HCT116 (cell line): ENCODE data around the gene COTL1.

ENCODE experiments used
- CEBPB ChIP-seq: IDR thresholded peaks from 2 replicates; pipeline ENCODE4 v1.6.1; 2012; ENCODE audit warnings: low read depth
- EZH2 ChIP-seq: fragments of 200-600 bp; sonication (generic); IDR thresholded peaks from 2 replicates; pipeline ENCODE4 v1.6.1; 2017; ENCODE audit warnings: antibody characterized with exemption, mixed run types
- JUND ChIP-seq: IDR thresholded peaks from 2 replicates; pipeline ENCODE4 v1.6.1; 2012
- POLR2A ChIP-seq: IDR thresholded peaks from 2 replicates; pipeline ENCODE4 v1.7.0; 2011; ENCODE audit warnings: borderline replicate concordance; ENCODE audit not compliant: insufficient read depth, insufficient read length; ENCODE audit errors: extremely low read depth
- POLR2AphosphoS5 ChIP-seq: IDR thresholded peaks from 2 replicates; pipeline ENCODE4 v1.6.1; 2011; ENCODE audit warnings: mild to moderate bottlenecking, low read depth, low read length, moderate library complexity
- ZNF274 ChIP-seq: fragments of 200-500 bp; sonication (Bioruptor generic); IDR thresholded peaks from 2 replicates; pipeline ENCODE4 v1.6.1; 2014; ENCODE audit warnings: mild to moderate bottlenecking, low read depth, low read length, inconsistent platforms
- TF ChIP-seq, protein P1 (sequence below), 3 experiments: fragments of 200-600 bp in 1 of 3; sonication (generic) in 1 of 3; IDR thresholded peaks in 2 of 3; conservative IDR thresholded peaks in 1 of 3; 2 replicates each; pipeline ENCODE4 v1.5.1; 2012 to 2017; ENCODE audit warnings: low read depth in 2 of 3, low read length in 2 of 3, antibody characterized with exemption in 1 of 3, borderline replicate concordance in 1 of 3, control low read depth in 1 of 3, mild to moderate bottlenecking in 1 of 3, mixed read lengths in 1 of 3, mixed run types in 1 of 3, moderate library complexity in 1 of 3; ENCODE audit not compliant: insufficient read depth in 1 of 3

DNA sequence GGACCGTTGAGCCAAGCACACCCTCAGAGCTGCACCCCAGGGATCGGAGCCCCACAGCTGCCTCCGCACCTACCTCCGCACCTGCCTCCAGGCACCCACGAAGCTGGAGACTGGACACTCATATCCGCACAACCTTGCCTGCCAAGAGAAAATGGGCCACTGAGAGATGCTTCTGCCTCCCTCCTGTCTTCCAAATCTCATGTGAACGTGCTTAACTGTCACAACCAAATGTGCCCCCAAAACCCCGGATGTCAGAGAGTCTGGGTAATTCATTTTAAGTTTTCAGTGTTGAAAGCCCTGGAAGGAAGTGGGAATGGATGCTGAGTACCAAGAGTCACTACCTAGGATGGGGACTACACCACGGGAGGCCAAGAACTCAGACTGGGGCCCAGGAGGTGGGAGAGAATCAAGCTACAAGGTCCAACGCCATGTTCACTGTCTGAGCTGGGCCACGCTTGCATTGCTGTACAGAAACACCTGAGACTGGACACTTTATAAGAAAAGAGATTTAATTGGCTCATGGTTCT lies 63.9 kb downstream of the COTL1 start:
- TF ChIP-seq, protein P1, sequence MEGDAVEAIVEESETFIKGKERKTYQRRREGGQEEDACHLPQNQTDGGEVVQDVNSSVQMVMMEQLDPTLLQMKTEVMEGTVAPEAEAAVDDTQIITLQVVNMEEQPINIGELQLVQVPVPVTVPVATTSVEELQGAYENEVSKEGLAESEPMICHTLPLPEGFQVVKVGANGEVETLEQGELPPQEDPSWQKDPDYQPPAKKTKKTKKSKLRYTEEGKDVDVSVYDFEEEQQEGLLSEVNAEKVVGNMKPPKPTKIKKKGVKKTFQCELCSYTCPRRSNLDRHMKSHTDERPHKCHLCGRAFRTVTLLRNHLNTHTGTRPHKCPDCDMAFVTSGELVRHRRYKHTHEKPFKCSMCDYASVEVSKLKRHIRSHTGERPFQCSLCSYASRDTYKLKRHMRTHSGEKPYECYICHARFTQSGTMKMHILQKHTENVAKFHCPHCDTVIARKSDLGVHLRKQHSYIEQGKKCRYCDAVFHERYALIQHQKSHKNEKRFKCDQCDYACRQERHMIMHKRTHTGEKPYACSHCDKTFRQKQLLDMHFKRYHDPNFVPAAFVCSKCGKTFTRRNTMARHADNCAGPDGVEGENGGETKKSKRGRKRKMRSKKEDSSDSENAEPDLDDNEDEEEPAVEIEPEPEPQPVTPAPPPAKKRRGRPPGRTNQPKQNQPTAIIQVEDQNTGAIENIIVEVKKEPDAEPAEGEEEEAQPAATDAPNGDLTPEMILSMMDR (IDR thresholded peaks at IDR 0.05 in 2 of 3, conservative IDR thresholded peaks at IDR 0.05 in 1 of 3; ENCODE audit: borderline replicate concordance in 1 of 3, insufficient read depth in 1 of 3, low read depth in 2 of 3, low read length in 2 of 3) = no peak
- no peak for TF ChIP-seq CEBPB
- TF ChIP-seq POLR2A = no peak
- TF ChIP-seq POLR2AphosphoS5 = no peak
- TF ChIP-seq EZH2 = no peak
- no peak for TF ChIP-seq ZNF274
- TF ChIP-seq JUND = no peak
